Lower leg skin (tissue), 4 donors: Measurements from ENCODE around the gene LHFPL5. TPM values are rescaled to one million over a fixed set of nuclear protein-coding genes. Genes with fewer than 3 reads are reported as not detected.

ENCODE experiments used
- DNase-seq, 2 donors: peaks; one replicate each; pipeline ENCODE4 v3.0.0-alpha.2; 2019; ENCODE audit warnings: low spot score in 2 of 2
- H3K4me3 ChIP-seq: fragments of 200-600 bp; sonication (generic); 2 replicates; pipeline ENCODE4 v1.5.1; 2017; ENCODE audit warnings: mild to moderate bottlenecking, low read depth; ENCODE audit not compliant: poor library complexity, severe bottlenecking
- CTCF ChIP-seq, 3 donors: fragments of 450-650 bp; IDR thresholded peaks; one replicate each; pipeline ENCODE4 v1.5.1; 2016; ENCODE audit warnings: antibody characterized with exemption in 3 of 3, mild to moderate bottlenecking in 3 of 3, moderate library complexity in 2 of 3
- POLR2A ChIP-seq, 2 donors: fragments of 450-650 bp; IDR thresholded peaks; one replicate each; pipeline ENCODE4 v1.6.1; 2016 to 2017; ENCODE audit warnings: antibody characterized with exemption in 2 of 2, mild to moderate bottlenecking in 1 of 2, moderate library complexity in 1 of 2
- WGBS, 2 donors: methylation state at CpG; one replicate each; pipeline ENCODE4 v1.1.5; 2018; 5-methylcytosine and 5-hydroxymethylcytosine counted together
- intact Hi-C: fragments of 100-400 bp; cut with DNase I; formaldehyde crosslinking; loops from one replicate; pipeline ENCODE4 v1.15.0; 2023; ENCODE audit warnings: low total_unique reads
- total RNA-seq, 4 donors: library from RNA; depleted of rRNA; stranded (reverse); fragments of >200 nt; gene quantifications; one replicate each; pipeline ENCODE4 v1.1.0, GENCODE V29; 2016

The LHFPL5 gene
- total RNA-seq, 4 donors from 2014 or later = not detected

GRCh38 chr6:35771343-35771627, 33.9 kb upstream of the LHFPL5 start:
- 49 to 59% methylated on average over 4 to 5 of the region's 5 CpGs for WGBS, 2 donors
- no peak overlapping the region for H3K4me3 ChIP-seq
- TF ChIP-seq CTCF (IDR thresholded peaks at IDR 0.05) (no peak), POLR2A (IDR thresholded peaks at IDR 0.05) (no peak)
- no peak for DNase-seq
- intact Hi-C loops = no loop called here

- WGBS, 2 donors = 67 to 88% methylated on average over 11 of the region's 11 CpGs
- intact Hi-C loops = no loop called here
- H3K4me3 ChIP-seq = no peak overlapping the region
- no peak for TF ChIP-seq POLR2A (IDR thresholded peaks at IDR 0.05)
- no peak for TF ChIP-seq CTCF (IDR thresholded peaks at IDR 0.05)
- DNase-seq = no peak
Observed at GRCh38 chr6:35774116-35774794, 30.9 kb upstream of the LHFPL5 start.

DNA sequence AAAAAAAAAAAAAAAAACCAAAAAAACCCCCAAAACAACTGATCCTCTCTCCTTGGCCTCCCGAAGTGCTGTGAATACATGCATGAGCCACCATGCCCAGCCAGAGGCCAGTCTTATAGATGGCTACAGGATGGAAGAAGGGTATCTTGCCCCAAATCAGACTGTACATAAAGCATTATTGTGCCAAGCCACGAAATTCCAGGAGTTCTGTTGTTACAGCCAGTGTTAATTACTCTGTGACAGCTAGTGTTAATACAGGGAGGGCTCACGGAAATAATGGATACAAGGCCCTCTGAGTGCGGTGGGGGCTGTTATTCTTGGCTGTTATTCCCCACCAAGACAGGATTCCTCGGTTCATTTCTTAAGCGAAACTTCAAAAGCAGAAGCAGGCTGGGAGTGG, 30.1 kb upstream of the LHFPL5 start:
- 64 to 70% methylated on average over 6 of the region's 6 CpGs for WGBS, 2 donors
- H3K4me3 ChIP-seq = no peak overlapping the region
- intact Hi-C loops = no loop called here
- no peak for DNase-seq
- TF ChIP-seq POLR2A (IDR thresholded peaks at IDR 0.05) (no peak), CTCF (IDR thresholded peaks at IDR 0.05) (no peak)

DNA sequence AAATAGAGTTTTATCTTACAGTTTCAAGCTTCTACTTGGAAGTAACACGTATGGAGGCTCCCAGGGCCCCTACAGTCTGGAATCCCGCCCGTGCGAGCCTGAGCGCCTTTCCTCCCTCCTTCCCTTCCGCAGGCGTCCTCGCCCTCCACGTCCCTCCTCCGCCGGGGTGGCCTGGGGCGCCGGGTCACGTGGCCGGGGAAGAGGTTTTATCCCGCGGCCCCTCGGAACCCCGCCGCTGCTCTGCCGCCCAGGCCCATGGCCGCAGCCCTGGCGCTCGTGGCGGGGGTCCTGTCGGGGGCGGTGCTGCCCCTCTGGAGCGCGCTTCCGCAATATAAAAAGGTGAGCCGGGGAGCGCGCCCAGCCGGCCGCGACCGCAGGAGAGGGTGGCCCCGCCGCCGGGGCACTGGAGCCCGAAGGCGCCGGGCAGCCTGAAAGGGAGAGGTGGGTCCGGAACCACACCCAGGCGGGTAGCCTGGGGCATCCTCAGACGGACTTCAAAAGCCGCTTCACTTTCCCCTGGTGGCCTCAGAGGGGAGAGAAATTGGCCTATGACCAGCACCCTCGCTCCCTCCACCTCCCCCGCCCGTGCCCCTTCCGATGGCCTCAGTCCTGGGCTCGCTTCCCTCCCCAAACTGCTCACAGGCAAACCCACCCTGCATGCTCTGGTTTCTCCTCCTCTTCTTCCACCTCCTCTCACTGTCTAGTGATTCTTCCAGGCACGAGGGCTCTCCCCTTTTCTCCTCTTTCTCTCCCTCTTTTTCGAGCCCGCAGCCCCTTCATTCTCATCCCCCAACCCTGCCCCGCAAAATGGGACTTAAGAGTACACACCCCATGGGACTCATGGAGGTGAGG, 28.6 kb upstream of the LHFPL5 start, which contains the start of gene CLPSL2:
Gene CLPSL2, plus strand, starts transcription at position 235 of the 852 bp plus-strand sequence. Its CDS starts 21 bp downstream, at position 256.
- intact Hi-C loops = no loop called here
- no peak for DNase-seq
- TF ChIP-seq CTCF (IDR thresholded peaks at IDR 0.05) (no peak), POLR2A (IDR thresholded peaks at IDR 0.05) (no peak)
- 2 to 3% methylated on average over 43 to 56 of the region's 56 CpGs for WGBS, 2 donors
- no peak within 1 kb of the TSS for H3K4me3 ChIP-seq

DNA sequence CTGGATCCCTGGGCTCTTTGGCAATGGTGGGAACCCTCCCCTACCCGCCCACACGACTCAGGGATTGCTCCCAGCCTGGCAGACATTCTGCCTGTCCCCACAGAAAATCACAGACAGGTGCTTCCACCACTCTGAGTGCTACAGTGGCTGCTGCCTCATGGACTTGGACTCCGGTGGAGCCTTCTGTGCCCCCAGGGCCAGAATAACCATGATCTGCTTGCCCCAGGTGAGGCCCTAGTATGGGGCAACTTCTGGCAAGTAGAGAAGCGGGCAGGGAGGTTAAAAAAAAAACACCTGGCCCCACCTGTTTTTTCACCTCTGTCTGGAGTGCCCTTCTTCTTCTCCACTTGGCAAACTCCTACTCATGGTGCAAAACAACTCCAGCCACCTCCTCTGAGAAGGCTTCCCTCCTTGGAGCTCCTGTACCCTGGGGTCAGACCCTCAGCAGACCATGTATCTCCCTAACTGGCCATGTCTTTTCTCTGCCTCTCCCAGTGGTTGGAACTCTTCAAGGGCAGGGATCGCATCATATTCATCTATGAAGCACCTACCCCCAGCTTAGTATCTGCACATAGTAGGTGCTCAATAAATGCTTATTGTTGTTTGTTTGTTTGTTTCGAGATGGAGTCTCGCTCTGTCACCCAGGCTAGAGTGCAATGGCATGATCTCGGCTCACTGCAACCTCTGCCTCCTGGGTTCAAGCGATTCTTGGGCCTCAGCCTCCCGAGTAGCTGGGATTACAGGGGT, 27.6 kb upstream of the LHFPL5 start:
- 77 to 78% methylated on average over 10 of the region's 10 CpGs for WGBS, 2 donors
- intact Hi-C loops = no loop called here
- no peak overlapping the region for H3K4me3 ChIP-seq
- no peak for TF ChIP-seq POLR2A (IDR thresholded peaks at IDR 0.05)
- TF ChIP-seq CTCF (IDR thresholded peaks at IDR 0.05) = no peak
- no peak for DNase-seq
